Muscle of back (tissue), 11 donors: ENCODE results near the gene HS6ST3. TPM values are rescaled to one million over a fixed set of nuclear protein-coding genes. Genes with fewer than 3 reads are reported as not detected.

ENCODE experiments used
- DNase-seq, 3 donors: peaks; one replicate each; pipeline versions ENCODE4 v3.0.0 to v3.0.0-alpha.2; 2013
- polyA plus RNA-seq, 10 donors: library from polyadenylated mRNA; unstranded; fragments of 120-200 nt; gene quantifications; one replicate each; pipeline ENCODE4 v1.2.1, GENCODE V29; 2013; ENCODE audit not compliant: insufficient read length in 10 of 10

The HS6ST3 gene
- polyA plus RNA-seq, 10 donors: 0.13 to 2.0 (median 0.40) TPM

- no peak for DNase-seq
Observed at GRCh38 chr13:96193728-96194310, 103.9 kb downstream of the HS6ST3 start.

DNA sequence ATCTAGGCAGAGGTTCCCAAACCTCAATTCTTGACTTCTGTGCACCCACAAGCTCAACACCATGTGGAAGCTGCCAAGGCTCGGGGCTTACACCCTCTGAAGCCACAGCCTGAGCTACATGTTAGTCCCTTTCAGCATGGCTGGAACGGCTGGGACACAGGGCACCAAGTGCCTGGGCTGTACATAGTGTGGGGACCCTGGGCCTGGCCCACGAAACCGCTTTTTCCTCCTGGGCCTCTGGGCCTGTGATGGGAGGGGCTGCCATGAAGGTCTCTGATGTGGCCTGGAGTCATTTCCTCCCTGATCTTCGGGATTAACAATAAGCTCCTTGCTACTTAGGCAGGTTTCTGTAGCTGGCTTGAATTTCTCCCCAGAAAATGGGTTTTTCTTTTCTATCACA is 108.1 kb downstream of the HS6ST3 start:
- DNase-seq: no peak

DNA sequence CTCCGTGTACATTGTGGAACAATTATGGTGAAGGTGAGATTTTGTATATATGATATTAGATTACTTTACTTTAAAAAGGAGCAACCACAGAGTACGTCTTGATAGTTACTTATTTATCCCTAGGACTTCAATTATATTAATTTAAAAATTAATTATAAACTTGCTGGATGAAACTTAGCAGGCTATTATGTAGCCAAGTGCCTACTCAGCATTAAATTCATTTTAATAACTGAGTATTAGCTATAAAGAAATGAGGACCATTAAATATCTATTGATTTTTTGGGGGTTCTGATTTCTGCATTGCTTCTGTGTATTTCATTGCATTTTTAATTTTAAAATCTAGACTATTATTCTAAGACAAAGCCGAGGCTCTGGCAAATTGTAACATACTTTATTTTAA is 109.4 kb downstream of the HS6ST3 start:
- no peak for DNase-seq

- DNase-seq: peak in 1 of 3 donors; percentile 5
Observed at GRCh38 chr13:96200810-96201209, 110.9 kb downstream of the HS6ST3 start.

DNA sequence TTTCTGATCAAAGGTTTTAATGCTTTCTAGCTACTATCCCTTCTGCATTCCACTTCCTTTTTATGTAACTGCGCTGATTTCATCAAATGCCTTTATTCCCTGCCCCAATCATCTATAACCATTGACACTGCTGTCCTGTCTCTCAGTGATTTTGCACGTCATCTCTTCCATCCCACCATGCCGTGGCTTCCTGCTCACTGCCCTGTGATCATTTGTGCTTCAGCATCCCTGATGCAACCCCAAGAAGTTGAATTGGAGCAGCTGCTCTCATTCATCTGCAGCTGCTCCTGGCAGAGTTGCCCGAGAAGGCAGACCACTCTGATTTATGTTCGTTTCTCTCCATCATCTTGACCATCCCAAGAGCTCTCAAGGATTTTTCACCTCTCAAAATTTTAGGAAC is 112.4 kb downstream of the HS6ST3 start:
- no peak for DNase-seq

DNA sequence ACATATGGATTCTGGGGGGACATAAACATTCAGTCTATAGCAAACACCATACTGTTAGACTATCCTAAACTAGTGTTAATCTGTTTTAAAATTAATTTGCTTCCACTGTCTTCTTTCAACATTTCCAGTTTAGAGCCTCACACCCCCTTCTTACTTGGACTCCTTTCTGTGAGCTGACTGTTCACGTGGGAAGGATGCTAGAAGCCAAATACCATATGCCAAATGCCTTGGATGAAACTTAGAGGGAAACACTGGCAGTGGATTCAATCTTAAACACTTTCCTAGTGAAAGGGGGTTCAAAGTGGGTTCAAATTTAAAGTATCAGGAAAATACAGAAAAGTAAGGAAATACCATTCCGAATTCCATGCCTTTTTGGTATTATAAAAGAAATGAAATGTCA is 113.6 kb downstream of the HS6ST3 start:
- DNase-seq: no peak

DNA sequence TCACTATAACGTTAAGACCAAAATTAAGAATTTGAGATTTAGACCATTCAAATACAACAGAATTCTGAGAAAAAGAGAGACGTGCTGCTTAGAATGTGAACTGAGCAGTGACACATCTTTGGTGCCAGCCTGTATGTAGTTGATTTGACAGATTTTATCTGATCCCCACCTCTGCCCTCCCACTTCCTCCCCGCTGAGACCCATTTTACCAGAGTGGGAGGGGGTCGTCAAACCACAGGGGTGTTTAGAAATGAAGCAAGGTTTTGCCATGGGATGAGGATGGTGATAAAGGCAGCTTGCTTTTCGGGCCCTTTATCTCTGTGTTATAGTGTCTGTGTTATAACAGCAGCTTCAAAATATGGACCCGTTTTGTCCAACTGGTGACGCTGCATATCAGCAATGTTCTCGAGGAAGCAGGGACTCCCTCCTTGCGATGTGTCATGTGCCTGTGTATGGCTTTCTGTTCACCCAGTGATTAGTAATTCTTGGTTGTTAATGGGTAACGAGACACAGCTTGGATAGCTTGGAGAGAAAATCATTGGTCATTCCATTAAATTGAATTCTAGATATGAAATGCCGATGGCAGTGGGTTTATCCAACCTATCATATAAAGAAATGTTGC is 125.0 kb downstream of the HS6ST3 start:
- DNase-seq: no peak

- no peak for DNase-seq
Observed at GRCh38 chr13:96216543-96216942, 126.6 kb downstream of the HS6ST3 start.

DNA sequence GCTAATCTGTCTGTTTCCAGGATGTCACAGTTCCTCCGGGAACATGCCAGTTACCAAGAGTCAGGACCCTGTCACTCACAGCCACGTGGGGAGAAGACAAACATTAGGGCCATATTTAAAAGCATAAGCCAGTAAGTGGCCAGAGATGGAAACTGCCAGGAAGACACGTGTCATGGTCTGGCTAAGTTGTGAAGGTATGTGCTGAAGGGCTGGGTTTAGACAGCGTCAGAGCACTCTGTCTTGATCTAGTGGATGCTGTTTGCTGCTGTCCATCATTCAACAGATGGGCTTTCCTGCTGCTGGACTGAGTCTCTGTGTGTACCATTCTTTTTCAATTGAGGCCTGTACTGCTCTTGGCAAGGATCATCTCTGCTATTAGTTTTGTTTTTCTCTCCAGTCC is 128.6 kb downstream of the HS6ST3 start:
- peak in 1 of 3 donors; percentile 1 for DNase-seq

DNA sequence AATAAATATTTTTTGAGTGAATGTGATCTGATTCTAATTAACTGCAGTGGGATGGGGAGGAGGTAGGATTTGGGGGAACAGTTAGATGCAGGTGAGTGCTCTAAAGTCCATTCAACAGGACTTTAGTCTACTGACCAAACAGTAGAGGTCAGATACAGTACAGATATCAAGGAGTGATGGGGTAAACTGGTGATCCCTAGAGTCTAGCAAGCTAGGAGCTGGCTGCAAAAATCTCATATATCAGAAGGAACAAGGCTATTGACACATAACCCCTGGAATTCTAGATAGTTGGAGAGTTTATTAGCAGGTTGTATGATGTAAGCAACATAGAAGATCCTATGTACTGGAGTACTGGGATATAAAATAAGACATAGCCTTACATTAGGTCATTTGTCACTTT is 131.6 kb downstream of the HS6ST3 start:
- no peak for DNase-seq

DNA sequence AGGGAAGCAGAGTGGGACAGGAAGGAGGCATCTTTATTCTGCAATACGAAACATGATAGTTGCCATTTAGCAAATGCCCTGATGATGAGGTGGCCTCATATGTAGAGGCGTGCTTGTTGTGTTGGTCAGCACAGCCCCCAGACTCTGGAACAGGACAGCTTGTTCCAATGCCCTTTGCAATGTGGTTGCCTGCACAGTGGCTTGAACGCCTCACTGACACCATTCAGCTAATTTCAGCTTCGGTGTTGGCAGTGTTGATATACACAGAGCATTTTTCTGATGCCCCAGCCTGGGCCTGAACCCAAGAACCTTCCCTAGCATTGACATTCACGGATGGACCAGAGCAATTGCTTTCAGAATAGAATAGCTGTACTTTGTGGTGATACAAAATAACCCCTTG is 133.3 kb downstream of the HS6ST3 start:
- DNase-seq: no peak

DNA sequence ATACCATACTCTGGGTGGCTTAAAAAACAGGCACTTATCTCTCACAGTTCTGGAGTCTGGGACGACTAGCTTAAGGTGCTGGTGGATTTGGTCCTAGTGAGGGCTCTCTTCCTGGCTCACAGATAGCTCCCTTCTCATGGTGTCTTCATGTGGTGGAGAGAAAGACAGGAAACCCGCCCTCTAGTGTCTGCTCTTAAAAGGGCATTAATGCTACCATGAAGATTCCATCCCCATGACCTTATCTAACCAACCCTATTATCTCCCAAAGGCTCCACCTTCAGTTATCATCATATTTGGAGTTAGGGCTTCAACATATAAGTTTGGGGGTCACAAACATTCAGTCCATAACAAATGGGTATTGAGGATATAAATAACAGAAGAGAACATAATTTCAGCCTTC is 139.4 kb downstream of the HS6ST3 start:
- DNase-seq: no peak

GRCh38 chr13:96238241-96238640 is 148.3 kb downstream of the HS6ST3 start:
- no peak for DNase-seq

DNA sequence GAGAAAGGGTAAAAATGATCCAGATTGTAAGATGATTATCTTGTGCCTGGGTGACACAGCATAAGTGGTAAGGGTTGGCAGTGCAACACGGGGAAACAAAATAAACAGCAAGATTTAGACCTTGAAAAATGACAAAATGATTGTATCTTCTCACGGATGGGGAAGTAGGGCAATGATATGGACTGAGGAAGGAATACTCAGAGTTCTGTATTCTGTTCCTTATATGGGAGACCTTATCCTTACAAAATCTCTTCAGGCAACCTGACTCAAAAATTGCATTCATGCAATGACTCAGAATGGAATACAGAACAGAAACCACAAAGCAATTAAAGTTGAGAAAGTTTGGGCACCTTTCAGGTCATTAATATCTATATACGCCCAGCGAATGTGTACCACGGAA is 149.0 kb downstream of the HS6ST3 start:
- DNase-seq: no peak

DNA sequence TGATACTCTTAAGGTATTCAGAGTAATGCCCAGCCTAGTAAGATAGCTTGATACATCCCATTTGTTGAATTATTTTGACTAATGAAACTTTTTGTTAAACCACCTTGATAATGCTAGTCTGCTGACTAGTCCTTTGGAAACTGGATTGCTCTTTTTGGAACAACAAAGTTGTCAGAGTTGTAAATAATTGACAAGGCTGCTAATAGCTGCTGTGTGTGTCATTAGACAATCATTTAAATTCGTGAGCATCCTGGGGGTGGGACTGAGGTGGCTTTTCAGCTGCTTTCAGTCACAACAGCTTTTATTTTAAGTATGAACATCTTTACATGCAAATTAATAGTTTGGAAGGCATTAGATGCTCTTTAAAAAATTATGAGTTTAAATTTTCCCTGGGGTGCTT is 153.5 kb downstream of the HS6ST3 start:
- no peak for DNase-seq

DNA sequence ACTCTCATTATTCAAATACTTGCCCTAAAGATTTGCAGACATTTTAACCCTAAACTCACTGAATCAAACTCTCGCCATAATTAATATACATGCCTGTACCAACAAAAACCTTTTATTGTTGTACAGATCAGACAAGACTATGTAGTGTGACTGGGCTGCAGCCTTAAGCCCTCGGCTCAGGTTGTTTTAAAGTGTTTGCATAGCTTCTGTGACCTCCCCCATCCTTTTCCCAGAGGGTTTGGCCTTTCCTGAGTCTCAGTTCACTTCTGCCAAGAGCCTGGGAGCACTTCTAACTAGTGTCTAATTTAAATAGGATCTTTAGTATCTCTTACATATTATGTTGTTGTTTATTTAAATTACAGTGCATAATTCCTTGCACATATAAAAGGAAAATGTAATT is 158.2 kb downstream of the HS6ST3 start:
- no peak for DNase-seq

DNA sequence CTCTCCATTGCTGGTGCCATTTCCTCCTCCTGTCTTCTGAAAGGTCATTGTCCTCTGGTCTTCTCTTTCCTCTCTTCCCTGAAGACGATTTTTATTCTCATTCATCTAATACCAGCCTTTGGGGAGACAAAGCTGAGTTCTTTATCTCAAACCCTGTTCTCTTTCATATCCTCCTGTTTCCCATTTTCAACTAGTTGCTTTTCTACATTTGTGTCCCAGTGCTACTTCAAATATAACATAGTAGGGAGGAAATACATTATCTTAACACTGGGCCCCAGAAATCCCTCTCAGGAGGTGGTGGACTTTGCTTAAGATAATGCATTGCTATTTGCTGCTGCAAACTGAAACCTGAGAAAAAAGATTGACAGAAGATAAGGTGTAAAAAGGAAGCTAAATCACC is 159.1 kb downstream of the HS6ST3 start:
- no peak for DNase-seq

- DNase-seq: no peak
Observed at GRCh38 chr13:96252903-96253302, 163.0 kb downstream of the HS6ST3 start.

GRCh38 chr13:96273196-96273595 is 183.3 kb downstream of the HS6ST3 start:
- DNase-seq: no peak

DNA sequence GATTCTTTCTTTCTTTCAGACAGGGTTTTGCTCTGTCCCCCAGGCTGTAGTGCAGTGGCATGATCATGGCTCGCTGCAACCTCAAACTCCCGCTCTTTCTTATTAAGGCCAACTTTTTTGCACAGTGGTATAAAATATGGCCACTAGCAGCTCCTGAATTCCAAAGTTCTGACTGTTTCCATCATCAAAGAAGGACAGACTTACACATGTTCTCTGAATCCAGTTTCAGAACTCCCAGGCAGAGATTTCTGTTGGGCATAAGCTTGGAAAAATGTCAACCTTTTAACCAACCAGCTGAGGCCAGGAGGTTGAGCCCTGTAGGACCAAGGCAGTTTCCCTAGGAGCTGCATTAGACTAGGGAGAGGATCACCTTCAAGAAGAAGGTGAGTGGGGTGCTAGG is 184.1 kb downstream of the HS6ST3 start:
- DNase-seq: no peak

GRCh38 chr13:96279904-96280303 is 190.0 kb downstream of the HS6ST3 start:
- DNase-seq: no peak

GRCh38 chr13:96284971-96285370 is 195.1 kb downstream of the HS6ST3 start:
- no peak for DNase-seq

- no peak for DNase-seq
Observed at GRCh38 chr13:96285729-96286128, 195.8 kb downstream of the HS6ST3 start.
